Endodermal cell (in vitro differentiated cells): Measurements from ENCODE around the gene CIB4. TPM values are rescaled to one million over a fixed set of nuclear protein-coding genes. Genes with fewer than 3 reads are reported as not detected.

Experiments
- DNase-seq: peaks from one replicate; pipeline ENCODE4 v3.0.0-alpha.2; 2017
- H3K27ac ChIP-seq: 2 replicates; pipeline ENCODE4 v1.5.1; 2013; ENCODE audit warnings: mild to moderate bottlenecking, low read depth, low read length, moderate library complexity
- H3K27me3 ChIP-seq: 2 replicates; pipeline ENCODE4 v1.6.1; 2013; ENCODE audit warnings: mild to moderate bottlenecking, low read length, moderate library complexity; ENCODE audit not compliant: insufficient read depth, control insufficient read depth, poor library complexity, severe bottlenecking
- H3K36me3 ChIP-seq: 2 replicates; pipeline ENCODE4 v1.7.0; 2013; ENCODE audit warnings: mild to moderate bottlenecking, low read length, moderate library complexity; ENCODE audit not compliant: control insufficient read depth, insufficient read depth
- H3K4me1 ChIP-seq: one replicate; pipeline ENCODE4 v1.7.0; 2013; ENCODE audit warnings: low read length; ENCODE audit not compliant: control insufficient read depth, insufficient read depth
- H3K4me3 ChIP-seq: 2 replicates; pipeline ENCODE4 v1.5.1; 2013; ENCODE audit warnings: mild to moderate bottlenecking, low read length, moderate library complexity
- H3K9ac ChIP-seq: 2 replicates; pipeline ENCODE4 v1.6.1; 2013; ENCODE audit warnings: mild to moderate bottlenecking, low read length, moderate library complexity; ENCODE audit not compliant: poor library complexity, severe bottlenecking; ENCODE audit errors: extremely low read depth
- H3K9me3 ChIP-seq: 2 replicates; pipeline ENCODE4 v1.6.1; 2013; ENCODE audit warnings: mild to moderate bottlenecking, low read length, moderate library complexity; ENCODE audit not compliant: control insufficient read depth
- H3K27ac Mint-ChIP-seq: 2 replicates; pipeline ENCODE4 v1.8.0; 2020; ENCODE audit warnings: mixed read lengths
- H3K27me3 Mint-ChIP-seq: 2 replicates; pipeline ENCODE4 v1.8.0; 2021; ENCODE audit warnings: mild to moderate bottlenecking, mixed read lengths; ENCODE audit not compliant: insufficient read depth
- H3K36me3 Mint-ChIP-seq: 2 replicates; pipeline ENCODE4 v1.8.0; 2020; ENCODE audit warnings: low read depth, mixed read lengths
- H3K4me1 Mint-ChIP-seq: 2 replicates; pipeline ENCODE4 v1.8.0; 2020; ENCODE audit warnings: mixed read lengths
- H3K4me3 Mint-ChIP-seq: 2 replicates; pipeline ENCODE4 v1.8.0; 2020; ENCODE audit warnings: mild to moderate bottlenecking, moderate library complexity, mixed read lengths
- H3K9me3 Mint-ChIP-seq: 2 replicates; pipeline ENCODE4 v1.8.0; 2020; ENCODE audit warnings: mild to moderate bottlenecking, mixed read lengths
- WGBS, 2 experiments: methylation state at CpG; one replicate each; pipeline versions ENCODE4 v1.1.5 to v1.1.7; 2013; ENCODE audit warnings: missing lambda C conversion rate in 2 of 2, mixed read lengths in 1 of 2; ENCODE audit not compliant: insufficient coverage in 1 of 2, insufficient read length in 1 of 2; 5-methylcytosine and 5-hydroxymethylcytosine counted together
- total RNA-seq, 2 donors: library from RNA; stranded (reverse); fragmentation: NEBNext Ultra II Directional in 1 of 2; extraction: Animal tissue kit (Norgen Biotek cat#: 25700) in 1 of 2; gene quantifications; 2 replicates in 1 of 2; 3 replicates in 1 of 2; pipeline ENCODE4 v1.2.1, GENCODE V29; 2021
- TF ChIP-seq, protein P1 (sequence below): fragments of 200-600 bp; sonication (generic); conservative IDR thresholded peaks from 2 replicates; pipeline ENCODE4 v1.5.0; 2021; ENCODE audit warnings: antibody characterized with exemption, mild to moderate bottlenecking

Gene CIB4
- total RNA-seq, 2 donors from 2014 or later, result not detected

DNA sequence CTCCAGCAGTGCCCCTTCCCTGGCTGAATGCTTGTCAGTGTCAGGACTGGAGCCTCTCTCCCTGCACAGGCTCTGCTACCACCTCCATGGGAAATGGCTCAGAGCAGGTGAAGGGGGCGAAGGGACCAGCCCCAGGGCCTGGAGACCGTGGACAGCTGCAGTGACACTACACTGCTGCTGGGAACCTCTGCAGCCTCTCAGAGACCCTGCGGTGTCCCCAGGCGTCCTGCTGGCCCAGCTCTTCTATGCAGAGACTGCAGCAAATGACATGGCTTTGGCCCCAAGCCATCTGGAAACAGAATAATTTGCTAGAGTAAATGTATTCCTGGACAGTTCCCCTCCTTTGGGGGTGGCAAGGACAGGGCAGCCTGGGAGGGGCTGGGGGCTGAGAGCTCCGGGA lies 53.2 kb downstream of the CIB4 start:
- WGBS, 2 experiments, result 80 to 82% methylated on average over 2 to 5 of the region's 5 CpGs

DNA sequence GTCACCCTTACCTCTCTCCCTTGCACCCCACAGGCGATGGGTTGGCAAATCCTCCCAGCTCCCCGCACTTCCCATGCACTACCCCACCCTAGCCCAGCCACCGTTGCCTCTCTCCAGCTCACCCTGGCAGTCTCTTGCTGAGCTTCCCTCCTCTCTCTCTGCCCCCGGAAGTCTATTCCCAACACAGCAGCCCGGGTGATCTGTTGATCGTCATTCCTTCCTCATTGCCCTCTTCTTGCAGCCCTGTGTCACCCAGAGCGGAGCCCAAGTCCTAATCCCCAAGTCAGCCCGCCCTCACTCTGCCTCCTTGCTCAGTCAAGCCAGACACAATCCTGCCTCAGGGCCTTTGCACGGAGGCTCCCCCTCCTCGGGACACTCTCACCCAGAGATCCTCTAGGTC lies 55.2 kb downstream of the CIB4 start:
- Histone ChIP-seq H3K9me3 (no peaks in the 10 kb centered on the region), H3K9ac (no peak overlapping the region), H3K4me3 (no peak overlapping the region), H3K4me1 (no peaks in the 10 kb centered on the region), H3K36me3 (no peaks in the 10 kb centered on the region), H3K27me3 (peaks cover 22% of the 10 kb centered on the region), H3K27ac (no peak overlapping the region)
- DNase-seq, result peak; percentile 38
- Mint-ChIP-seq H3K27me3 (peaks cover 26% of the 10 kb centered on the region), H3K36me3 (no peaks in the 10 kb centered on the region), H3K4me1 (peaks cover 9% of the 10 kb centered on the region), H3K9me3 (no peaks in the 10 kb centered on the region), H3K4me3 (no peak overlapping the region), H3K27ac (no peak overlapping the region)
- TF ChIP-seq, protein P1, sequence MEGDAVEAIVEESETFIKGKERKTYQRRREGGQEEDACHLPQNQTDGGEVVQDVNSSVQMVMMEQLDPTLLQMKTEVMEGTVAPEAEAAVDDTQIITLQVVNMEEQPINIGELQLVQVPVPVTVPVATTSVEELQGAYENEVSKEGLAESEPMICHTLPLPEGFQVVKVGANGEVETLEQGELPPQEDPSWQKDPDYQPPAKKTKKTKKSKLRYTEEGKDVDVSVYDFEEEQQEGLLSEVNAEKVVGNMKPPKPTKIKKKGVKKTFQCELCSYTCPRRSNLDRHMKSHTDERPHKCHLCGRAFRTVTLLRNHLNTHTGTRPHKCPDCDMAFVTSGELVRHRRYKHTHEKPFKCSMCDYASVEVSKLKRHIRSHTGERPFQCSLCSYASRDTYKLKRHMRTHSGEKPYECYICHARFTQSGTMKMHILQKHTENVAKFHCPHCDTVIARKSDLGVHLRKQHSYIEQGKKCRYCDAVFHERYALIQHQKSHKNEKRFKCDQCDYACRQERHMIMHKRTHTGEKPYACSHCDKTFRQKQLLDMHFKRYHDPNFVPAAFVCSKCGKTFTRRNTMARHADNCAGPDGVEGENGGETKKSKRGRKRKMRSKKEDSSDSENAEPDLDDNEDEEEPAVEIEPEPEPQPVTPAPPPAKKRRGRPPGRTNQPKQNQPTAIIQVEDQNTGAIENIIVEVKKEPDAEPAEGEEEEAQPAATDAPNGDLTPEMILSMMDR, result no peak
- WGBS, 2 experiments, result 86 to 89% methylated on average over 6 to 10 of the region's 10 CpGs

More for the DNA sequence above, 53.2 kb downstream of the CIB4 start:
- peaks cover 22% of the 10 kb centered on the region for H3K27me3 ChIP-seq
- H3K9me3 Mint-ChIP-seq, result no peaks in the 10 kb centered on the region
- H3K9ac ChIP-seq, result no peak overlapping the region
- H3K4me3 Mint-ChIP-seq, result no peak overlapping the region
- H3K27me3 Mint-ChIP-seq, result peaks cover 26% of the 10 kb centered on the region
- H3K9me3 ChIP-seq, result no peaks in the 10 kb centered on the region
- peak; percentile 38 for DNase-seq
- no peaks in the 10 kb centered on the region for H3K36me3 ChIP-seq
- TF ChIP-seq, protein P1, result no peak
- peaks cover 11% of the 10 kb centered on the region for H3K4me1 ChIP-seq
- no peak overlapping the region for H3K4me3 ChIP-seq
- H3K4me1 Mint-ChIP-seq, result peaks cover 25% of the 10 kb centered on the region
- no peak overlapping the region for H3K27ac ChIP-seq
- no peak overlapping the region for H3K27ac Mint-ChIP-seq
- H3K36me3 Mint-ChIP-seq, result no peaks in the 10 kb centered on the region

DNA sequence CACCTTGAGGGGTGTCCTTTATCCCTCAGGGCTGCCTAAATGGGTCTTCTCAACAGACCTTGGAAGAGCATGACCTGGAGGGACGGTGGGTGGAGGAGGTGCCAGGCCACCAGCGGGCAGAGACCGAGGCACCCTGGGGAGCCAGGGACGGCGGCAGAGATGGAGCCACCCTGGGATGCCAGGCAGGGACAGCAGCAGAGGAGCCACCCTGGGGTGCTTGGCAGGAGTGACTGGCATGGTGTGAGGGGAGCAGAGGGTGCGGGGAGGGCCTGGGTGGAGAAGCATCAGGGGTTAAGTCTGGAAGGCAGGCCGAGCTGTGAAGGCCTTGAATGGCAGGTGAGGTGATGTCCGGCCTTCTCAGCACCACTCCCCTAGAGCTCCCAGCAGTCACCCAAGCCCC lies 56.1 kb downstream of the CIB4 start:
- DNase-seq, result no peak
- Mint-ChIP-seq H3K27ac (no peak overlapping the region), H3K27me3 (peaks cover 22% of the 10 kb centered on the region)

More for the DNA sequence above, 56.1 kb downstream of the CIB4 start:
- Mint-ChIP-seq H3K4me1 (no peaks in the 10 kb centered on the region), H3K36me3 (no peaks in the 10 kb centered on the region), H3K4me3 (no peak overlapping the region), H3K9me3 (no peaks in the 10 kb centered on the region)
- TF ChIP-seq, protein P1, result no peak
- 72 to 91% methylated on average over 2 to 8 of the region's 8 CpGs for WGBS, 2 experiments
- H3K27me3 ChIP-seq, result peaks cover 22% of the 10 kb centered on the region
- H3K9me3 ChIP-seq, result no peaks in the 10 kb centered on the region
- no peaks in the 10 kb centered on the region for H3K4me1 ChIP-seq
- no peak overlapping the region for H3K9ac ChIP-seq
- H3K36me3 ChIP-seq, result no peaks in the 10 kb centered on the region
- no peak overlapping the region for H3K27ac ChIP-seq
- no peak overlapping the region for H3K4me3 ChIP-seq
